Measurements from ENCODE around the gene C17orf107. TPM values are rescaled to one million over a fixed set of nuclear protein-coding genes. Genes with fewer than 3 reads are reported as not detected.
"Not testable (repeated sequence)": the region's sequence is repeated elsewhere in the genome, so short reads cannot be mapped to it uniquely, and the experiment has no call there.

Gene C17orf107
- total RNA-seq, 1 donor, result 4.0 TPM

GRCh38 chr17:4861052-4861451 lies 38.3 kb upstream of the C17orf107 start:
- Histone ChIP-seq H3K27me3 (ENCODE audit: insufficient read depth, low read length) (no peaks in the 10 kb centered on the region), H3K4me2 (ENCODE audit: insufficient read depth, low read length) (no peak overlapping the region), H3K36me3 (ENCODE audit: insufficient read depth, low read length) (peaks cover 5% of the 10 kb centered on the region), H3K27ac (ENCODE audit: low read depth, low read length) (no peak overlapping the region), H4K20me1 (ENCODE audit: insufficient read depth, low read length) (peaks cover 16% of the 10 kb centered on the region), H3K9me3 (ENCODE audit: low read depth, low read length) (no peaks in the 10 kb centered on the region), H2AFZ (ENCODE audit: low read length) (no peak overlapping the region), H3K79me2 (ENCODE audit: insufficient read depth, low read length) (peaks cover 44% of the 10 kb centered on the region), H3K4me3 (ENCODE audit: insufficient read depth, low read length) (no peak overlapping the region), H3K4me1 (ENCODE audit: insufficient read depth, low read length) (peaks cover 7% of the 10 kb centered on the region)
- DNase-seq (ENCODE audit: insufficient read length, low spot score, missing footprints), result no peak
- no peak for TF ChIP-seq CTCF (IDR thresholded peaks at IDR 0.05; ENCODE audit: extremely low read depth, low read depth, low read length)

- H3K4me1 ChIP-seq (ENCODE audit: insufficient read depth, low read length), result peaks cover 7% of the 10 kb centered on the region
- H3K4me3 ChIP-seq (ENCODE audit: insufficient read depth, low read length), result no peak overlapping the region
- H3K27me3 ChIP-seq (ENCODE audit: insufficient read depth, low read length), result no peaks in the 10 kb centered on the region
- no peak overlapping the region for H2AFZ ChIP-seq (ENCODE audit: low read length)
- peaks cover 5% of the 10 kb centered on the region for H3K36me3 ChIP-seq (ENCODE audit: insufficient read depth, low read length)
- H3K9me3 ChIP-seq (ENCODE audit: low read depth, low read length), result no peaks in the 10 kb centered on the region
- no peak for DNase-seq (ENCODE audit: insufficient read length, low spot score, missing footprints)
- peaks cover 29% of the 10 kb centered on the region for H3K79me2 ChIP-seq (ENCODE audit: insufficient read depth, low read length)
- H3K4me2 ChIP-seq (ENCODE audit: insufficient read depth, low read length), result no peak overlapping the region
- no peak for TF ChIP-seq CTCF (IDR thresholded peaks at IDR 0.05; ENCODE audit: extremely low read depth, low read depth, low read length)
- peaks cover 14% of the 10 kb centered on the region for H4K20me1 ChIP-seq (ENCODE audit: insufficient read depth, low read length)
- H3K27ac ChIP-seq (ENCODE audit: low read depth, low read length), result no peak overlapping the region
Measured at GRCh38 chr17:4862720-4863119, 36.6 kb upstream of the C17orf107 start.

- Histone ChIP-seq H3K27me3 (ENCODE audit: insufficient read depth, low read length) (no peaks in the 10 kb centered on the region), H3K36me3 (ENCODE audit: insufficient read depth, low read length) (peaks cover 5% of the 10 kb centered on the region), H3K4me2 (ENCODE audit: insufficient read depth, low read length) (no peak overlapping the region), H4K20me1 (ENCODE audit: insufficient read depth, low read length) (peaks cover 16% of the 10 kb centered on the region), H3K4me3 (ENCODE audit: insufficient read depth, low read length) (no peak overlapping the region), H3K9me3 (ENCODE audit: low read depth, low read length) (no peaks in the 10 kb centered on the region), H3K27ac (ENCODE audit: low read depth, low read length) (no peak overlapping the region), H3K4me1 (ENCODE audit: insufficient read depth, low read length) (peaks cover 4% of the 10 kb centered on the region), H3K79me2 (ENCODE audit: insufficient read depth, low read length) (peaks cover 24% of the 10 kb centered on the region), H2AFZ (ENCODE audit: low read length) (no peak overlapping the region)
- no peak for DNase-seq (ENCODE audit: insufficient read length, low spot score, missing footprints)
- no peak for TF ChIP-seq CTCF (IDR thresholded peaks at IDR 0.05; ENCODE audit: extremely low read depth, low read depth, low read length)
Measured at GRCh38 chr17:4863321-4863720, 36.0 kb upstream of the C17orf107 start.

DNA sequence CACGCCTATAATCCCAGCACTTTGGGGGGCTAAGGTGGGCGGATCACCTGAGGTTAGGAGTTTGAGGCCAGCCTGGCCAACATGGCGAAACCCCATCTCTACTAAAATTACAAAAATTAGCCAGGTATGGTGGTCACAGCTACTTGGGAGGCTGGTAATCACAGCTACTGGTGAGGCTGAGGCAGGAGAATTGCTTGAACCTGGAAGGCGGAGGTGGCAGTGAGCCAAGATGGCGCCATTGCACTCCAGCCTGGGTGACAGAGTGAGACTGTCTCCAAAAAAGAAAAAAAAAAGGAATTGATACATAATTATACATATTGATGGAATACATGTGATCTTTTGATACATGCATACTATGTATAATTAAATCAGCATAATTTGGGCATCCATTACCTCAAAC lies 31.8 kb upstream of the C17orf107 start:
- H3K9me3 ChIP-seq (ENCODE audit: low read depth, low read length); H3K79me2 ChIP-seq (ENCODE audit: insufficient read depth, low read length); H3K4me2 ChIP-seq (ENCODE audit: insufficient read depth, low read length); H2AFZ ChIP-seq (ENCODE audit: low read length); H3K4me1 ChIP-seq (ENCODE audit: insufficient read depth, low read length); H3K27me3 ChIP-seq (ENCODE audit: insufficient read depth, low read length); H3K27ac ChIP-seq (ENCODE audit: low read depth, low read length); H4K20me1 ChIP-seq (ENCODE audit: insufficient read depth, low read length); H3K4me3 ChIP-seq (ENCODE audit: insufficient read depth, low read length); H3K36me3 ChIP-seq (ENCODE audit: insufficient read depth, low read length); DNase-seq (ENCODE audit: insufficient read length, low spot score, missing footprints): not testable (repeated sequence)

DNA sequence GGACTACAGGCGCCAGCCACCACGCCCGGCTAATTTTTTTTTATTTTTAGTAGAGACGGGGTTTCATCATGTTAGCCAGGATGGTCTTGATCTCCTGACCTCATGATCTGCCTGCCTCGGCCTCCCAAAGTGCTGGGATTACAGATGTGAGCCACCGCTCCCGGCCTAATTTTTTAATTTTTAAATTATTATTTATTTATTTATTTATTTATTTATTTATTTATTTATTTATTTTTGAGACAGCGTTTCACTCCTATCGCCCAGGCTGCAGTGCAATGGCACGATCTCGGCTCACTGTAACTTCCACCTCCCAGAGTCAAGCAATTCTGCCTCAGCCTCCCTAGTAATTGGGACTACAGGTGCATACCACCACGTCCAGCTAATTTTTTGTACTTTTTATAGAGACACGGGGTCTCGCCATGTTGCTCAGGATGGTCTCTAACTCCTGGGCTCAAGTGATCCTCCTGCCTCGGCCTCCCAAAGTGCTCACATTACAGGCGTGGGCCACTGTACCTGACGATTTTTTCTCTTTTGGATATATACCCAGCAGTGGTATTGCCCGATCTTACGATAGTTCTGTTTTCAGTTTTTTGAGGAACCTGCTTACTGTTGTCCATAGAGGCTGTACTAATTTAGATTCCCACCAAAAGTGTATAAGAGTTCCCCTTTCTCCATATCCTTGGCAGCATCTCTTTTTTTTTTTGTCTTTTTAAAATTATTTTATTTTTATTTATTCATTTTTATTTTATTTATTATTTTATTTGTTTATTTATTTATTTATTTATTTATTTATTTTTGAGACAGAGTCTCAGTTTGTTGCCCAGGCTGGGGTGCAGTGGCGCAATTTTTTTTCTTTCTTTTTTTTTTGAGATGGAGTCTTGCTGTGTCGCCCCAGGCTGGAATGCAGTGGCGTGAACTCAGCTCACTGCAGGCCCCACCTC lies 30.0 kb upstream of the C17orf107 start:
- not testable (repeated sequence) for H3K4me1 ChIP-seq (ENCODE audit: insufficient read depth, low read length); H3K27ac ChIP-seq (ENCODE audit: low read depth, low read length); H2AFZ ChIP-seq (ENCODE audit: low read length); H3K27me3 ChIP-seq (ENCODE audit: insufficient read depth, low read length); H3K79me2 ChIP-seq (ENCODE audit: insufficient read depth, low read length); H3K9me3 ChIP-seq (ENCODE audit: low read depth, low read length); H3K4me2 ChIP-seq (ENCODE audit: insufficient read depth, low read length); H3K36me3 ChIP-seq (ENCODE audit: insufficient read depth, low read length); DNase-seq (ENCODE audit: insufficient read length, low spot score, missing footprints); H3K4me3 ChIP-seq (ENCODE audit: insufficient read depth, low read length)
- H4K20me1 ChIP-seq (ENCODE audit: insufficient read depth, low read length), result peaks cover 12% of the 10 kb centered on the region
